HG03064 (cell line): ENCODE results near the gene ACO1.

Source experiments
- ATAC-seq: cut with Tn5 transposase; IDR thresholded peaks from one replicate; pipeline ENCODE4 v1.9.1; 2021; ENCODE audit warnings: low read depth; ENCODE audit not compliant: unreplicated experiment

Gene ACO1

GRCh38 chr9:32413424-32413823 lies 29.0 kb downstream of the ACO1 start:
- ATAC-seq = no peak

GRCh38 chr9:32414856-32415255 lies 30.4 kb downstream of the ACO1 start:
- ATAC-seq = no peak

- no peak for ATAC-seq
Measured at GRCh38 chr9:32419921-32420320, 35.5 kb downstream of the ACO1 start.

GRCh38 chr9:32422237-32422806 lies 37.9 kb downstream of the ACO1 start:
- ATAC-seq = no peak

- no peak for ATAC-seq
Measured at GRCh38 chr9:32423371-32423770, 38.9 kb downstream of the ACO1 start.

- no peak for ATAC-seq
Measured at GRCh38 chr9:32424616-32425015, 40.2 kb downstream of the ACO1 start.

GRCh38 chr9:32426278-32426939 lies 42.0 kb downstream of the ACO1 start:
- ATAC-seq = no peak

GRCh38 chr9:32427111-32427873 lies 42.8 kb downstream of the ACO1 start:
- ATAC-seq = no peak

GRCh38 chr9:32430720-32431119 lies 46.3 kb downstream of the ACO1 start:
- ATAC-seq = no peak

- no peak for ATAC-seq
Measured at GRCh38 chr9:32431196-32431595, 46.8 kb downstream of the ACO1 start.

- ATAC-seq = no peak
Measured at GRCh38 chr9:32431940-32432555, 47.6 kb downstream of the ACO1 start.

- no peak for ATAC-seq
Measured at GRCh38 chr9:32434892-32435291, 50.4 kb downstream of the ACO1 start.

- ATAC-seq = no peak
Measured at GRCh38 chr9:32441678-32442077, 57.2 kb downstream of the ACO1 start.

- peak; percentile 67 for ATAC-seq
Measured at GRCh38 chr9:32442433-32442832, 58.0 kb downstream of the ACO1 start.

GRCh38 chr9:32449969-32450368 lies 65.5 kb downstream of the ACO1 start:
- no peak for ATAC-seq

GRCh38 chr9:32454280-32454679 lies 69.8 kb downstream of the ACO1 start:
- no peak for ATAC-seq

GRCh38 chr9:32455738-32456137 lies 71.3 kb downstream of the ACO1 start:
- no peak for ATAC-seq

GRCh38 chr9:32456564-32456963 lies 72.1 kb downstream of the ACO1 start:
- no peak for ATAC-seq

- no peak for ATAC-seq
Measured at GRCh38 chr9:32463500-32464293, 79.3 kb downstream of the ACO1 start.

- ATAC-seq = no peak
Measured at GRCh38 chr9:32468740-32469139, 84.3 kb downstream of the ACO1 start.

GRCh38 chr9:32472344-32472743 lies 87.9 kb downstream of the ACO1 start:
- no peak for ATAC-seq
